Left lobe of liver (tissue), 2 donors: ENCODE measurements around the gene NOXO1. TPM values are rescaled to one million over a fixed set of nuclear protein-coding genes. Genes with fewer than 3 reads are reported as not detected.
A peak's percentile ranks its signal among the peaks of the same experiment; 100 is the strongest.

ENCODE experiments used
- ATAC-seq: fragments of 200-7000 bp; cut with Tn5 transposase; one replicate; pipeline ENCODE4 v1.9.1; 2020; ENCODE audit warnings: mild to moderate bottlenecking, moderate library complexity
- DNase-seq: peaks from one replicate; pipeline ENCODE4 v3.0.0-alpha.2; 2020; ENCODE audit warnings: low spot score
- total RNA-seq: library from RNA; stranded (reverse); gene quantifications from one replicate; pipeline ENCODE4 v1.2.1, GENCODE V29; 2021
- donor health status: DM: no; HTN: no; CAD: no; lungs with moderate emphysema.
- donor health status: DM: no; HTN: yes; CAD: no.

The NOXO1 gene, protein sequence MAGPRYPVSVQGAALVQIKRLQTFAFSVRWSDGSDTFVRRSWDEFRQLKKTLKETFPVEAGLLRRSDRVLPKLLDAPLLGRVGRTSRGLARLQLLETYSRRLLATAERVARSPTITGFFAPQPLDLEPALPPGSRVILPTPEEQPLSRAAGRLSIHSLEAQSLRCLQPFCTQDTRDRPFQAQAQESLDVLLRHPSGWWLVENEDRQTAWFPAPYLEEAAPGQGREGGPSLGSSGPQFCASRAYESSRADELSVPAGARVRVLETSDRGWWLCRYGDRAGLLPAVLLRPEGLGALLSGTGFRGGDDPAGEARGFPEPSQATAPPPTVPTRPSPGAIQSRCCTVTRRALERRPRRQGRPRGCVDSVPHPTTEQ
- total RNA-seq = 1.7 TPM

DNA sequence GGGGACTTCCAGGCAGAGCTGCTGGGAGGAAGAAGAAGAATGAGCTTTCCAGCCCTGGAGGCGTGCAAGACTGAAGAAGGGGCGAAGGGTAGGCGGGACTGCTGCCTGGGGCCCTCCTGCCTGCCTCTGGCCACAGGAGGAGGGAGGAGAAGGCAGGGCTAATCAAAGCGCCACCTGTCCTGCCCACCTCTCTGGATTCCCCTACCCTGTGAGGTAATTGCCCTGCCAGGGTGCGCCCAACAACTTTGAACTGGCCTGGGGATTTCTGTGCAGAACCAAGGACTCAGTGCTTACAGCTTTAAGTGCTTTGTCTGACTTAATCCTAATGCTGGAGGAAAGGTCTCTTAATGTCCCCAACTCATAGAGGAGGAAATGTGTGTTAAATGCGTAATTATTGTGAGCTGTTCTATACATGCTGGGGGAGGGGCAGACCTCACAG lies at the start of gene NOXO1:
Gene NOXO1, minus strand, starts transcription at position 72 of the 439 bp plus-strand sequence. CDS start 290 bp downstream, outside the sequence.
- DNase-seq = no peak
- no peak for ATAC-seq

DNA sequence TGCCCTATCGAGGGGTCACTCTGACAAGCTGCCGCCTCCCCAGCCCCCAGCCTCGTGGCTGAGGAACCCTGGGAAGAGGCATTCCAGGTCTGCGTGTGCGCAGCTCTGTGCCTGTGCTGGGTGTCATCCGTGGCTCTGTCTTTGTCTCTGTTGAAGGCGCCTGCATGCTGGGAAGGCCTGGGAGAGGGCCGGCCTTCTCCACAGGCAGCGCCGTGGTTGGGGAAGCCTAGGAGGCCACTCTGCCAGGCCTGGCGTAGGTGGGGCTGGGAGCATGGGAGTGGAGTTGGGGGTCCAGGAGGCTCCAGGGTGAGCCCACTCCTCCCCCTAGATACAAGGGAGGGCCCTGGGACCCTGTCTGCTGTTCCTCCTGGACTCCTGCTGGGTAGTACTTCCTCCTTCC lies 48.8 kb upstream of the NOXO1 start:
- no peak for ATAC-seq
- no peak for DNase-seq

DNA sequence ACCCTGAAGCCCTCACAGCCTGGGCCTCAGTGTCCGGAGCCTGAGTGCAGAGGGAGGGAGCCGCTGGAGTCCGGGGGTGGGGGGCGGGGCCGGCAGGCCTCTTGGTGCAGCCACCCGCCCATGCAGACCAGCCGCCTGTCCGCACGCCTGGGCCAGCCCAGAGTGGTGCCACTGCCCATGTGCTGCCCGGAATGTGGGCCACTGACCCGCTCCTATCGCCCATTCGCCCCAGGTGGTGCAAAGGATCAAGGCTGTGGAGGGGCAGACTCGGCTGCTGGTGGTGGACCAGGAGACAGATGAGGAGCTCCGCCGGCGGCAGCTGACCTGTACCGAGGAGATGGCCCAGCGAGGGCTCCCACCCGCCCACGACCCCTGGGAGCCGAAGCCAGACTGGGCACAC lies 48.1 kb upstream of the NOXO1 start:
- DNase-seq (peak; percentile 83), ATAC-seq (peak; percentile 37)

DNA sequence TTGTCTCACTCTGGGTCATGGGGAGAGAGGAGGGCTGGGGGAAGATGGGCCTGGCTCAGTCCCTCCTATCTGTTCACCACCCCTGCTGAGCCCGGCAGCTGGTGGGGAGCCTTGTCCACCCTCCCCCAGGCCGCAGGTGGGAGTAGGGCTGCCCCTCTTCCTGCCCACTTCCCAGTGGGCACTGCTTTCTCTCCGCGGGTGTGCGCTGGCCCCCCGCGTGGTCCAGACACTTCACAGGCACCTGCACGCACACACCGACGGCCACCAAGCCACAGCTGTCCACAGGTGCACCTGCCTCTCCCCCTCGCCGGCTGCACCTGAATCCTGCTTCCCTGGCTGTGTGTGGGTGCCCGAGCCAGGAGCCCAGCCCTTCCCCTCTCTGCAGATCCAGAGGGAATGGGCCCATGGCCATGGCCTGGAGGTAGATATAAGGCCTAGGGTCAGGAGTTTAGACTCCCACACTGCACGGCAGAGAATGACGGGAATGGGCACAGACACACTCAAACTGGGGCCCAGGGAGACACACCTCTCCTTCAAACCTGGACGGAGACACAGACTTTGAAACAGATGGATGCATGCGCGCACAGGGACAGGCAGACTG lies 47.5 kb upstream of the NOXO1 start:
- ATAC-seq = peak; percentile 45

DNA sequence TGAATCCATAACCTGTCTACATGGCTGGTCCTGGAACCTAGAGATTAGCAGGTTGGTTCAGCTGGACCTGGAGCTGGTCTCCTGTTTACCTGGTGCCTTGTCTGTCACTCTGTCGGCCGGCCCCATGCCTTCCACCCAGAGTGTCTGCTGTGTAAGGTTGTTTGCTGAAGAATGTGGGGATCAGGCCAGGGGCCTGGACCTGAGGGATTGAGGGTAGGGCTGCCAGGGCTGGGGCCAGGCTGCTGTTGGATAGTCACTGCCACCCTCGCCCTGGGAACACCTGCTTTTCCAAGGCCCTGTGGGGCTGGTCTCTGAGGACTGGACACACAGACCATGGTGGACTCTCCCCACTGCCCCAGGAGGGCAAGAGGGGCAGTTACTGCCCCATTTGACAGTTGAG lies 46.9 kb upstream of the NOXO1 start:
- no peak for DNase-seq

More for the DNA sequence above, 47.5 kb upstream of the NOXO1 start:
- DNase-seq = peak; percentile 78

DNA sequence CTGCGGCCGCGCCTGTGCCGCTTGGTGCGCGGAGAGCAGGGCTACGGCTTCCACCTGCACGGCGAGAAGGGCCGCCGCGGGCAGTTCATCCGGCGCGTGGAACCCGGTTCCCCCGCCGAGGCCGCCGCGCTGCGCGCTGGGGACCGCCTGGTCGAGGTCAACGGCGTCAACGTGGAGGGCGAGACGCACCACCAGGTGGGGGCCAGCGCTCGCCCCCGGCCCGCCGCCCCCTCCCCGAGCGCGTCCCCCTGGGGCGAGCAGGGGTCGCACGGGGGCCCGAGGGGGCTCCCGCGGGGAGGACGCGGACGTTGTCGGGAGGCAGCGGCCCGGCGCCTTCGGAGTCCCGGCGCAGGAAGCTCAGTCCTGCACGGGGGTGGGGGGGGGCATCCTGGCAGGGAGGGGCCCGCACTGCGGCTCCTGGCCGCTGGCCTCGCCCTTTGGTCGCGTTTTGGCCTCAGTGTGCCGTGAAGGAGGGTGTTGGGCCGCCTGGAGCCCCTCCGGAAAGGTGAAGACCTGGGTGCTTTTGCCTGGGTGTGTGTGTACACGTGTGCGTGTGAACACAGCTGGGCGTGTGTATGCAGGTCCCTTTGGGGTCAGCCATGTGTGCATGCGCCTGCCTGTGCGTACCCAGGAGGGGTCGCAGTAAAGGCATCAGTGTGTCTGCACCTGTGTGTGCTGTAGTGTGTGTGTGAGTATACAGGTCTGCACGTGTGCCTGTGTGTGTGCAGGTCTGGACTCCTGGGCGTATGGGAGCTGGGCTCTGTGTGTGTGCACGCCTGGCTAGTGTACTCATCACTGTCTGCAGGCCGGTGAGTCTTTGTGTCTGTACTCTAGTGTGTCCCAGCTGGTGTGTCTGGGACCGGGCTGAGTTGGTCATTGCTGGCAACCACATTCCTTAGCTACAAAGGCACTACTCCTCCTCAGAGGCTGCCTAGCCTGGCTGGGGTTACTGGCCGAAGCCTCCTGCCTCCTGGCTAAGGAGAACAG lies 46.0 kb upstream of the NOXO1 start:
- peak; percentile 1 for ATAC-seq
- peak; percentile 58 for DNase-seq

More for the DNA sequence above, 46.9 kb upstream of the NOXO1 start:
- ATAC-seq = peak; percentile 1

DNA sequence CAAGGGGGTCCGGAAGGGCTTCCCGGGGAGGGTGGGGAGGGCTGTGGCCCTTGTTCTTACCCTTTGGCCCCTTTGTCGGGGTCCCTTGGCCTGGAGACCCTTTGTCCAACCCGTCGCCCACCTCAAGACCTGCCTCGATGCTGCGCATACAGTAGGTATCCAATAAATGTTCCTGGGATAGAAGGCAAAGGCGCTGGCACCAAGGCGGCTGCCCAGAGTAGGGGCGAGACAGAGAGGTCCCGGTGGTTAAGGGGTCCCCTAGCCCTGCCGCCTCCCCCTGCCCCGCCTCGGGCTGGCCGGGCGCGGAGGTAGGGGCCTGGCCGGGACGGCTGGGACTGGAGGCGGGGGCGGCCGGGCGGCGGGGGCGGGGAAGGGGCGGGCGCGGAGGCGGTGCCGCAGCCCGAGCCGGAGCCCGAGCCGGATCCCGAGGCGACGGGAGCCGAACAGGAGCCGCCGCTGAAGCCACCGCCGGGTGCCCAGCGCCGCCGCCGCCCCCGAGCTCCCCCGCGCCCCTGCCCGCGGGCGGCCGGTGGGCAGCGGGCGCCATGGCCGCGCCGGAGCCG lies 45.3 kb upstream of the NOXO1 start, which contains the start of gene NHERF2:
Gene NHERF2, plus strand, starts transcription at position 442 of the 563 bp plus-strand sequence. Its CDS starts 104 bp downstream, at position 546.
- DNase-seq (peak; percentile 70), ATAC-seq (peak; percentile 48)

DNA sequence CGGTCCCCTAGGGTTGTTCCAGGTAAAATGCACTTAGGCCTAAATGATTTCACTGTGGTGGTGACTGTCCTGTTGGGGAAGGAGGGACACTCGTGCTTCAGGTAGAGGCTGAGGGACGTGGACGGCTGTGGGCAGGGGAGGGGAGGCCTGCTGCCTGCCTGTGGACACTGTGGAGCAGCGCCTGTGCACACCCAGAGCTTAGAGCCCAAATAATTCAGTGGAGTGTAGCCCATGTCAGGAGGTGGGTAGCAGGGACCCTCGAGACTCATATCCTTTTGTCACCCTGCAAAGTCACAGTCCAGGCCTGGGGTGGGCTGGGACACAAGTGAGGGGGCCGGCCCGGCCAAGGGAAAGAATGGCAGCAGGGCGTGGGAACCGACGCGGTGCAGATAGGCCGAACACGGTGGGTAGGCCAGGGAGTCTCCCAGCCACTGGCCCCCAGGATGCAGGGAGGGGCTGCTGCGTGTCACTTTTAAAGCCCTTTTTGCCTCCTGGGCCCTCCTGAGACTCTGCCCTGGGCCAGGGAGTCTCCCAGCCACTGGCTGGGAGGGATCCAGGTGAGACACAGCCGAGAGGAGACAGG lies 44.7 kb upstream of the NOXO1 start:
- ATAC-seq = no peak
- no peak for DNase-seq

DNA sequence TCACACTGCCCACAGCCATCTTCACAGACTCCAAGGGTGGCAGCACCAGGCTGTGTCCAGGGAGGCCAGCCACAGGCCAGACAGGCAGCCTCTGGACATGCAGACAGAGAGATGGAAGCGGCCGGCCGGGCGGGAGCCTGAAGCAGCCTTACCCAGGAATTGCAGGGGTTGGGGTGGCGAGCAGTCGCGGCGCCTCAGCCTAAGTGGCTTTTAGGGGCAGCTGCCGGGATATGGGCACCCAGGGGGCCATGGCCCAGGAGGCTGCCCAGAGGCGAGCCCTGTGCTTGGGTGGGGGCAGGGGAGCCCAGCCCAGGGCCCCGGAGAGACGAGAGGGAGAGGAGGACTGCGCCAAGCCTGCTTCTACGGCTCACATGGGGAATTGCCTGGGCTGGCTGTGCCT lies 44.0 kb upstream of the NOXO1 start:
- DNase-seq = no peak
- ATAC-seq = no peak

DNA sequence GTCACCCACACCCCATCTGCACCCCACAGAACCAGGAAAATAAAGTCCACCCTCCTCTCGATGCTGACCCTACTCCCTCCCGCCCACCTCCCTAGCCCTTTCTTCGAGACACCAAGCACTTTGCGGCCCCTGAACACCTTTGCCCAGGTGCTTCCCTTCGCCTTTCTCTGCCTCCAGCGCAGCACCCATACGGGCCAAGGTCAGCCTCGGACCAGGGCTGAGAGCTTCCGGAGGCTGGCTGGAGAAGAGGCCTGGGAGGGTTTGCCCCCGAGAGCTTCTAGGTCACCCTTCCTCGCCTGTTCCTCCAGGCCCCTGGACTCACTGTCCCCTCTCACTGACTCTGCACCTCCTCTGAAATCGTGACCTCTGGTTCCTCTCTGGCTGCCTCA lies 42.8 kb upstream of the NOXO1 start:
- DNase-seq (no peak), ATAC-seq (no peak)

DNA sequence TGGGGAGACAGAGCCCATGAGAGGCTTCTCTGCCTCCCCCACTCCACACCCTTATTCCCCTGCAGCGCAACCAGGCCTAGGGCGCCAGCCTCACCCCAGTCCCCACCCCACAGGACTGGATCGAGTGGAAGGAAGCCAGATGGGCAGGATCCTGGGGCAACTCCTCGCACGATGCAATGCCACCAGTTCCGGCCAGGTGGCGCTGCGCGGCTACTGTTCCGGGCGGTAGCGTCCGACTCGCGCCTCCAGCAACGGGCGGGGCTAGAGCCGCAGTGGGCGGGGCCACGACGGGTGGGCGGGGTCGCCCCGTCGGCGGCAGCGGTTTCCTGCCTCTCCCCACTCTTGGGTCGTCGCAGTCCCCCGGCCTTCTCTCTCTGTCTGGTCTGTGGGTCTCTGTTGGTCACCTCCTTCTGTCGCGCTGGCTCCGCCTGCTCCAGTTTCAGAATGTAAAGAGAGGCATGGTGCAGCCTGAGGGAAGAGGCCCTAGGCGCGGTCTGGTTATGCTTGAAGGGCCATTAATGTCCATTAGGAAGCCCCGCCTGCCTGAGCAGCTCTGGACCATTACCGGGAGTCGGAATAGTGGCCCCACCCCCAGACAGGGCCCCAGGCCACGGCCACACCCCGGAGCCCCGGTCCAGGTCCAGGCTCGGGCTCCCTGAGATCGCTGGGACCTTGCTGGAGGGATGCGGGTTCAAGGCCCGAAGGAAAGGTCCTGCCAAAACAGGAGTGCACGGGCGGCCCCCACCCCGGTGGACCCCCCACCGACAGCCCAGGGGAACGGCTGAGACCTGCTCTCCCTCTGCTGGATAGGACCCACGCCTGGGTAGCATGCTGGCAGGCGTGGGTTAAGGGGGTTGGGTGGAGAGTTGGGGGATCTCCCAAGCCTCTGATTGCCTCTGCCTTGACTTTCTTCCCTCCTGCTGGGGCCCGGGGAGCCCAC lies 42.1 kb upstream of the NOXO1 start:
- DNase-seq (peak; percentile 97), ATAC-seq (peak; percentile 86)

DNA sequence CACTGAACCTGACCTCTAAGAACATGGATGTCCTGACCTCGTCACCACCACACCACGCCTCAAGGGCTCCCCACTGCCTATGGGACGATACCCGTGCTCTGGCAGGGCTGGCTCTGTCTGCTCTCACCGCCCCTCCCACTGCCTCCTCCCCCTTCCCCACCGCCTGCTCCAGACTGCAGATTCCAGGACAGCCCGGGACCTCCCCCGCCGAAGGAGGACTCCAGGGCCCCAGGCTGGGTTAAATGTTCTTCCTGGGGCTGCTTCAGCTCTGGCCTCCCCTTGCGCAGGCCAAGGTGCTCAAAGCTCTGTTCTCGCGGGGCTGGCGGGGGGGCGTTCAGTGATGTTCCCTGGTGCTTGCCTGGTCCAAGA lies 41.4 kb upstream of the NOXO1 start:
- DNase-seq = no peak

DNA sequence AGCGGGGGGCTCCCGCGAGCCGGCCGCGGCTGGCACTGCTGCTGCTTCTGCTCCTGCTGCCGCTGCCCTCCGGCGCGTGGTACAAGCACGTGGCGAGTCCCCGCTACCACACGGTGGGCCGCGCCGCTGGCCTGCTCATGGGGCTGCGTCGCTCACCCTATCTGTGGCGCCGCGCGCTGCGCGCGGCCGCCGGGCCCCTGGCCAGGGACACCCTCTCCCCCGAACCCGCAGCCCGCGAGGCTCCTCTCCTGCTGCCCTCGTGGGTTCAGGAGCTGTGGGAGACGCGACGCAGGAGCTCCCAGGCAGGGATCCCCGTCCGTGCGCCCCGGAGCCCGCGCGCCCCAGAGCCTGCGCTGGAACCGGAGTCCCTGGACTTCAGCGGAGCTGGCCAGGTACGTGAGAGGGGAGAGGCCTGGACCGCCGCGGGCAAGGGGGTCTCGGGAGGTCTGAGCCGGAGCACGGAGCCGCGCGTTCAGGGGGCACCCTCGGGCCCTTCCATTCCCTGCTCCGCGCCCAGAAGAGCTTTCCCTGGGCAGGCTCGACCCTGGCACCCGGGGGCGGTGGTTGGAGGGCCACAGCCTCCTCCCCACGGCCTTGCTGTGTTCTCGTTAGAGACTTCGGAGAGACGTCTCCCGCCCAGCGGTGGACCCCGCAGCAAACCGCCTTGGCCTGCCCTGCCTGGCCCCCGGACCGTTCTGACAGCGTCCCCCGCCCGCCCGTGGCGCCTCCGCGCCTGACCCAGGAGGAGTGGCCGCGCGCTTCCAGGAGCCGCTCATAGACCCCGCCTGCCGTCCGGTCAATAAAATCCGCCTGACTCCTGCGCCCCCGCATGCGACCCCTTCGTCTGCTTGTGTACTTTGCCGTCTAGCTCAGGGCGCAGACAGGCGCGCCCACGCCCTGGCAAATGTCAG lies 38.9 kb upstream of the NOXO1 start:
- no peak for ATAC-seq
- no peak for DNase-seq

More for the DNA sequence above, 41.4 kb upstream of the NOXO1 start:
- ATAC-seq = no peak

DNA sequence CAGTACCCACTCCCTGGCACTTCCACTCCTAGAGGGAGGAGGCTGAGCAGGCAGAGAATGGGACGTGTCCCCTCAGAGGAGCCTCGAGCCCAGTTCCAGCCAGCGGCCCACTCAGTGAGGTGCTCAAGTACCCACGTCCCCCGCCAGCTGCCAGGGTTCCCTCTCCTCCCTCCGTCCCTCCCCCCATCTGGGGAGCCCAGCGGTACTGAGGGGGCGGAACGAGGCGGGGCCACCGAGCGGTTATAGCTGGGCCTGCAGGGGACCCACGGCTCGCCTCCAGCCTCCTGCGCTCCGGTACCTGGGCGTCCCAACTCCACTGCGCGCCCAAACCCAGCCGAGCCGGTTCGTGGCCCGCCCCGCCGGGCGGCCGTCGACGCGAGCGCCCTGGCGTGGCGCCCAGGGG lies 38.2 kb upstream of the NOXO1 start, which contains the start of gene NPW:
Gene NPW, plus strand, starts transcription at position 268 of the 403 bp plus-strand sequence.
- DNase-seq (no peak), ATAC-seq (no peak)

DNA sequence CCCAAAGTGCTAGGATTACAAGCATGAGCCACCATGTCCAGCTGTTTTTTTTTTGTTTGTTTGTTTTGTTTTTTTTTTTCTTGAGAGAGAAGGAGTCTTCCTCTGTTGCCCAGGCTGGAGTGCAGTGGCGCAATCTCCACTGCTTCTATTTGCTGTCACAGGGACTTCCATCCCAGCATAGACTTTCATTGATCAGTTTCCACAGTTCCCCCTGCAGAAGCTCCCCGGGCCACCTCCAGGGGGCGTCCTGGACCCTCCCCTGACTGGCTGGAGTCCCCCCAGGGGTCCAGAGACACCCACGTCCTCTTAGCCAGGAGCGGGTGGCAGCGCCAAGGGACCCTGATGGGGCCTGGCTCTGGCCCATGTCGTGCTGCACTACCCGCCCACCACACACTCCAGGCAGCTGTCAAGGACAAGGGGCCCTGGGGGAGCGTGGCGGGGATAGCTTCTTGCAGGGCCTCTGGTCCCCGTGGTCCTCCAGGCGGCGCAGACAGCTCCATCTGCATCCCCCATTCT lies 35.2 kb upstream of the NOXO1 start:
- DNase-seq = no peak
- no peak for ATAC-seq

DNA sequence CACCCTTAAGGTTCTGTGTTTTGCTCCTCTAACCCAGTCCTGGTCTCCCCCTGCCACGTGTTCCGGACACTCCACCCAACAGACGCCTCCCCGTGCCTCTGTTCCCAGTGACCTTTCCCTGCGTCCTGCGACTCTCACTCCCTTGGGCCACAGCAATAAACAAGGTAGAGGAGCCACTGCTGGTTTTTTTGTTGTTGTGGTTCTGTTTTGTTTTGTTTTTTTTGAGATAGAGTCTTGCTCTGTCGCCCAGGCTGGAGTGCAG lies 34.6 kb upstream of the NOXO1 start:
- no peak for ATAC-seq
- DNase-seq = no peak

DNA sequence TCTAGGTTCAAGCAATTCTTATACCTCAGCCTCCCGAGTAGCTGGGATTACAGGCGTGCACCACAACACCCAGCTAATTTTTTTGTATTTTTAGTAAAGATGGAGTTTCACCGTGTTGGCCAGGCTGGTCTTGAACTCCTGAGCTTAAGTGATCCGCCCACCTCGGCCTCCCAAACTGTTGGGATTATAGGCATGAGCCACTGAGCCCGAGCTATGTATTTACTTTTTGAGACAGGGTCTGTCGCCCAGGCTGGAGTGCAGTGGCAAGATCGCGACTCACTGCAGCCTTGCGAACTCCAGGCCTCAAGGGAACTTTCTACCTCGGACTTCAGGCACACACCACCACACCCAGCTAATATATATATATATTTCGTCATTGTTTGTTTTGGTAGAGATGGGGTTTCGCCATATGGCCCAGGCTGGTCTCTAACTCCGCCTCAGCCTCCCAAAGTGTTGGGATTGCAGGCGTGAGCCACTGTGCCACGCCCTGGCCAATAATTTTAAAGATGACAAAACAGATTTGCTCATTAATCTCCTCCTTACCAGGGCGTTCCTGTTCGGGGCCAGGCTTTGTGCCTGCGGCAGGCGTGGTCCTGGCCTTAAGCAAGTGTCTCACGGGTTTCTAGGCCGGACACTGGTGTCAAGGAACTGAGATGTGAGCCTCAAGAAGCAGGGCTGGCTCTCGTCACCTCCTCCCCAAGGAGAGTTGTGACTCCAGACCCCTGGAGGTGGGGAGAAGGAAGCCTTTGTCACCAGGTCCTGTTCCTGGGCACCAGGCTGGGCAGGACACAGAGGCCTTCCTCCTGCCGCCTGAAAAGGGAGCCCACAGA lies 34.1 kb upstream of the NOXO1 start:
- DNase-seq (no peak), ATAC-seq (no peak)
